Measurements from ENCODE around the gene PRSS1. TPM values are rescaled to one million over a fixed set of nuclear protein-coding genes. Genes with fewer than 3 reads are reported as not detected.
"Not testable (repeated sequence)": the region's sequence is repeated elsewhere in the genome, so short reads cannot be mapped to it uniquely, and the experiment has no call there.

PRSS1 gene
- total RNA-seq, 1 donor from 2014 or later: not detected

DNA sequence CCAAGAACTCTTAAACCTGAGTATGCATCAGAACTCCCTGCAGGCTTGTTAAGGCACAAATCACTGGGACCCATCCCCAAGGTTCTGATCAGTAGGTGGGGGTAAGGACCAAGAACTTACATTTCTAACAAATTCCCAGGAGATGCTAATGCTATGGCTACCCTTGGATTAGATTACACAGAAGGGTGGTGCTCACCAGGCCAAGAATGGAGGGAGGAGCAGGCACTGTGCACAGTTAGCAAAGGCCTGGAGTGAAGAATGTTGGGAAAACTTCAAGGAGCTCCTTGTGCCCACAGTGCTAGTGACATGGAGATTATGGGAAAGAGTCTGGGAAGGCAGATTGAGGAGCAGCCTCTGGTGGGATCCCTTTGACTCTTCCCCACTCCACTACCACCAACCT is 23.4 kb downstream of the PRSS1 start:
- intact Hi-C loops (cut with micrococcal nuclease): no loop called here

DNA sequence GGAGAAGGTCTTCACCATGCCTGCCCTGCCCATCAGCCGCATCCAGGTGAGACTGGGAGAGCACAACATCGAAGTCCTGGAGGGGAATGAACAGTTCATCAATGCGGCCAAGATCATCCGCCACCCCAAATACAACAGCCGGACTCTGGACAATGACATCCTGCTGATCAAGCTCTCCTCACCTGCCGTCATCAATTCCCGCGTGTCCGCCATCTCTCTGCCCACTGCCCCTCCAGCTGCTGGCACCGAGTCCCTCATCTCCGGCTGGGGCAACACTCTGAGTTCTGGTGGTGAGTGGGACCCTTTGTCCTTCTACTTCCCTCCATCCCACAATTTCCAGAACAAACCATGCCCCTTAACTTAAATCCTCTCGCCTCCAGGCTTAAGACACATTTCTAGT is 24.0 kb downstream of the PRSS1 start:
- intact Hi-C loops (cut with micrococcal nuclease): no loop called here

DNA sequence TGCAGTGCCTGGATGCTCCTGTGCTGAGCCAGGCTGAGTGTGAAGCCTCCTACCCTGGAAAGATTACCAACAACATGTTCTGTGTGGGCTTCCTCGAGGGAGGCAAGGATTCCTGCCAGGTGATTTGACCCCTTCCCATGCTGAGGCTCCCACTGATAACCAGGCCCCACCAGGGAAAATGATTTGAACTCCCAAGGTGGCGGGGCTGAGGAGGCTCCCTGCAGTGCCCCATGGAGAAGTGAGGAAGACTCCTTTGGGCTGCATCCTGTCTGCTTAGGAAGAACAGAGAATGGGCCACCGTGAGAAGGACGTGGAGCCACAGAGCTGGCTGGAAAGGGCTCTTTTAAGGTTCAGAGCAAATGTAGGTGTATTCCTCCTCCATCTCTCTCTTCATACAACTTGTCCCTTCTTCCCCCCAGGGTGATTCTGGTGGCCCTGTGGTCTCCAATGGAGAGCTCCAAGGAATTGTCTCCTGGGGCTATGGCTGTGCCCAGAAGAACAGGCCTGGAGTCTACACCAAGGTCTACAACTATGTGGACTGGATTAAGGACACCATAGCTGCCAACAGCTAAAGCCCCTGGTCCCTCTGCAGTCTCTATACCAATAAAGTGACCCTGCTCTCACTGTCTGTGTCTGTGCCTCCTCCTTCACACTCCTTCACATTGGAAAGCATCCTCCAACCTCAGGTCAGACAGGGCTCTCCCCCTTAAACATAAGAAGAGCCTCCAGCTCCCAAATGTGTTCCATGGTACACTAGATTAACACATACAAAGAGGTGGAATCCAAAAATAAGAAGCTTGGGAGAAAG is 24.9 kb downstream of the PRSS1 start:
- intact Hi-C loops (cut with micrococcal nuclease): no loop called here

DNA sequence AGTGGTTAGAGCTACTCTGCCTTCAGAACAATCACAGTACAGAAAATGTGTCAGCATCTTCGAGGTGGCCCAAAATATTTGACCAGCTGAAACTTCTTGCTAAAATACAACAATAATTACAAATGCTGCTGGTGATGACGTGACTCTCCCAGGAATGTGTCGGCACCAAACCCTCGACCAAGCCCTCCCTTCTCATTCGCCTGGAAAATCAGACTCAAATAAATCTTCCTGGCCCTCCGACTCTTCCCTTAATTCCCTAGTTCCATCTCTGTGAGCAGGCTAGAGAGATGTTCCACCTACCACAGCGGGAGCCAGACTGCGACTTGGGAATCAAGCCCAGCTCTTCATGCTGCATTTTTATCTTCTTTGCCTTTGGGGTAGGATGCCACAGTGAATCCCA is 25.6 kb downstream of the PRSS1 start:
- intact Hi-C loops (cut with micrococcal nuclease): no loop called here

DNA sequence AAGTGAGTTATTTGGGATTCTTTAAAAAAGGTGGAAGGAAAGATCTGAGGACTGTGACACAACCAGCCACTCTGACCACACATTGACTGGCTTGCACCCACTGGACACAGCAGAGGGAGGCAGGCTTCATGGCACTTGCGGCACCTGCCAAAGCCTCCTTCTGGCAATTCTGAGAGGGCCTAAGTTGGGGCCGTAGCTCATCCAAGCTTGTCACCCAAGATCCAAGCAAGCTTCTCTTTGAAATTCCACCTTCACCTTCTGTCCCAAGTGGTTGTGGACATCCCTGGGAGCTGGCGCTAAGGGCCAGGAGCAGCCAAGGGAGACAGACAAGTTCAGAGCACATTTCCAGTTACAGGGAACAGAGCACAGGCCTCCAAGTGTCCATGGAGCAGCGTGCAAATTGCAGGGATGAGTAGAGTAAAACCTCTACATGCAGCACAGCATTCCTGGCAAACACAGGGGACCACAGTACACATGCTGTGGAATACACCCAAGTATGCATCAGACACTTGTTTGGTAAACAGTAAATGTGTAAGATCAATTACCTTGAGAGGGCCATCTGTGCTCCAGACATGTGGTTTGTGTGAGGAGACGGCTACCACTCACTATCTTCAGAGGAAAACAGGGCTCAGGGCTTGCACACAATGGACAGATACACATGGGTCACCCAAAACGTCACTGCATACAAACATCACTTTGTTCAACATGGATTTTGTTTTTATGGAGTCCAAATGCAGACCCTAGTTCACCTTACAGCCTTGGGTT is 26.3 kb downstream of the PRSS1 start:
- intact Hi-C loops (cut with micrococcal nuclease): not testable (repeated sequence)

DNA sequence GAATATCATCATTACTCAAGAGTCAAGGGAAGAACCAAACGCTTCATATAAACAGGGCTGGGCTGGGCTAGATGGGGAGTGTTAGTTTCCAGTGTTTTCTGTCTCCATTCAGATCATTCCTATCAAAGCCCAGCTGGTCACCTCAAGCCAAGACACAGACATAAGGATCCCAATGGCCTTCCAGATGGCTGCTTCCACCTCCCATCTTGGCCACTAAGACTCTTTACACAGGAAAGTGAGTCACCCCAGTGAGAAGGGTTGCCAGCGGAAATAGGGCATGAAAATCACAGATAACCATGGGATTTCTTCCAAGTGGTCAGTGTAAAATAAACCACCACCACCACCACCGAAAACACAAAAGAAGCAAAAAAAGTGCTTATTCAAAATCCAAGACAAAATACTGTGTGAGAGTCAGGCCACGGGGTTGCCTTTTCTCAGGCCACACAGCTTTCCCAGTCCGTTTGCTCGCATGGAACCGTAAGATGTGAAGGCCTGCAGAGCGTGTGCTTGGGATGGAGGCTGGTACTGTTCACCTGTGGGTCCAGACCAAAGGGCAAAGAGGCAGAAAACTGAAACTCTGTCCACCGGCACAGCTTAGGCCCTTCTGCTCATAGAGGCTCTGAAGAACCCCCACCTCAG is 27.1 kb downstream of the PRSS1 start:
- intact Hi-C loops (cut with micrococcal nuclease): no loop called here

DNA sequence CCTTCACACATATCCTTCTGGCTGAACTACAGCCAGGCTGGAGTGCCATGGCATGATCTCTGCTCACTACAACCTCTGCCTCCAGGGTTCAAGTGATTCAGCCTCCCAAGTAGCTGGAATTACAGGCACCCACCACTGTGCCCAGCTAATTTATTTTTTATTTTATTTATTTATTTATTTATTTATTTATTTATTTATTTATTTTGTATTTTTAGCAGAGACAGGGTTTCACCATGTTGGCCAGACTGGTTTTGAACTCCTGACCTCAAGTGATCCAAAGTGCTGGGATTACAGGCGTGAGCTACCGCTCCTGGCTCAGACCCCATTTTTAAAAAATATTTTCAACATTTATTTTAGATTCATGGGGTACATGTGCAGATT is 27.6 kb downstream of the PRSS1 start:
- intact Hi-C loops (cut with micrococcal nuclease): not testable (repeated sequence)

DNA sequence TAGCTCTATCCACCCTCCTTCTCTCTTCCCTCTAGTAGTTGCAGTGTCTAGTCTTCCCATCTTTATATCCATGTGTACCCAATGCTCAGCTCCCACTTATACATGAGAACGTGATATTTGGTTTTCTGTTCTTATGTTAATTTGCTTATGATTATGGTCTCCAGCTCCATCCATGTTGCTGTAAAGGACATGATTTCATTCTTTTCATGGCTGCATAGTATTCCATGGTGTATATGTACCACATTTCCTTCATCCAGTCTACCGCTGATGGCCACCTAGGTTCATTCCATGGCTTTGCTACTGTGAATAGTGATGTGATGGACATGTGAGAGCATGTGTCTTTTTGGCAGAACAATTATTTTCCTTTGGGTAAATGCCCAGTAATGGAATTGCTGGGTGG is 28.0 kb downstream of the PRSS1 start:
- intact Hi-C loops (cut with micrococcal nuclease): no loop called here

DNA sequence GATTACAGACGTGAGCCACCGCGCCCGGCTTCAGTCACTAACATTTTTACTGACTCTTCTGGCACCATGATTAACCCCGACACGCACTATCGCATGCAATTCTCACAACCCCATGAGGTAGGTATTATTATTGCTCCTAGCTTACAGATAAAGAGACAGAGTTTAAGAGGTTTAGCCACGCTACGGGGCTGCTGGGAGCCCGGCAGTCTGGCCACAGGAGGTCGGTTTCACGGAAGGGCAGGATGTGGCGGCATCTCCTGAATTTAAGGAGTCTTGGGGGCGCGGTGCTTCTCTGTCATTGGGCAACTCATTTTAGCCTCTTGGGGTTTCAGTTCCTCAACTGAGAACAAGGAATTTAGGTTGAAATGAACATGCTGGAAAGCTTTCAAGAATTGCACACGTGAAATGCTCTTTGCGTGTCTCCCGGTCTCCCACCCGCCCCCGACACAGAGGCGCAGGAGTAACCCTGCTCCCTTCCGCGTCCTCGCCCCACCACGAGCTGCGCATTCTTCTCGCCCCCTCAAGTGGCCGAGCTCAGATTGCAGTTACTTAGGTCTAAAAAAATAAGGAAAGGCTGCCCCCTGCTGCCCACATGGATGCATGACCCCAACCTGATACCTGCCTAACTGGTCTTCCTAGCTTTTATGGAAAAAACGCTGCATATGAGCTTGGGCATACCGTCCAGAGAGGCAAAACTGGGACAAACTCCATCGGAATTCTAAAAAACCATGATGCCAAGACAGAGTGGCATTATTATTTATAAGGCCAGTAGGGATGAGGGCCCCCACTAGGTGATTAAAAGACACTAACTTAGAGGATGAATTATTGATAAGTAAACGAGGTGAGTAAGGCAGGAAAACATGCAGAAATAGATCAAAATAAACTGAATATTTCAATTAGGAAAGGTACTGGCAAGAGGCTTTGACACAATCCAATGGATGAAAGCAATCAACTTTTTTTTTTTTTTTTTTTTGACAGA is 33.9 kb downstream of the PRSS1 start:
- intact Hi-C loops (cut with micrococcal nuclease): loop anchor here (1.0 to 5.0 kb wide), 5 partner anchors 71 to 151 kb away; no protein-coding TSS in a partner anchor

DNA sequence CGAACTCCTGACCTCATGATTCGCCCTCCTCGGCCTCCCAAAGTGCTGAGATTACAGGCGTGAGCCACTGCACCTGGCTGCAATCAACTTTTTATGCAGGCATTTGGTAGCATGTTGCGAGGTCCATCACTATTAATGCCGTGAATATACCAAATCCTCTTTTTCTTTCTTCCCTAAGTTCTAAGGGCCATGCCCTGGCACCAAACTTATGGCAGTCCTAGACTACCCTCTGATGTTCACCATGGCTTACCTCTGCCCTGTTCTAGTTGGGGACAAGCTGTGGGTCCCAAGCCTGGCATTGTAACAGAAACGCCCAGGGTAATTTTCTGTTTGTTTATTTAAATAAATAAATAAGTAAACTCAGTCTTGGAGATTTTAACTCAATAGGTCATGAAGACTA is 34.8 kb downstream of the PRSS1 start:
- intact Hi-C loops (cut with micrococcal nuclease): loop anchor here (2.0 to 5.0 kb wide), 2 partner anchors 71 to 97 kb away; partner anchors contain the start of gene EPHB6

DNA sequence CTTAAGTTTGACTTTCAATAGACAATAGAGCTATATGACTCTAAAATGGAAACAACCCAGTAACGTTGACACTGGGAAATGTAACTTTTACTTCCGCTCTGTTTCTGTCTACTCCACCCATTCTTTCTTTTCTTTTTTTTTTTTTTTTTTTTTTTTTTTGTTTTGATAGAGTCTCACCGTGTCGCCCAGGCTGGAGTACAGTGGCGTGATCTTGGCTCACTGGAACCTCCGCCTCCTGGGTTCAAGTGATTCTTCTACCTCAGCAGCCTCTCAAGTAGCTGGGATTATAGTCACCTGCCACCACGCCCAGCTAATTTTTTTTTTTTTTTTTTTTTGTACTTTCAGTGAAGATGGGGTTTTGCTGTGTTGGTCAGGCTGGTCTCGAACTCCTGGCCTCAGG is 35.4 kb downstream of the PRSS1 start:
- intact Hi-C loops (cut with micrococcal nuclease): loop anchor here (1.0 to 5.0 kb wide), 4 partner anchors 14 to 97 kb away; partner anchors contain the start of gene EPHB6

DNA sequence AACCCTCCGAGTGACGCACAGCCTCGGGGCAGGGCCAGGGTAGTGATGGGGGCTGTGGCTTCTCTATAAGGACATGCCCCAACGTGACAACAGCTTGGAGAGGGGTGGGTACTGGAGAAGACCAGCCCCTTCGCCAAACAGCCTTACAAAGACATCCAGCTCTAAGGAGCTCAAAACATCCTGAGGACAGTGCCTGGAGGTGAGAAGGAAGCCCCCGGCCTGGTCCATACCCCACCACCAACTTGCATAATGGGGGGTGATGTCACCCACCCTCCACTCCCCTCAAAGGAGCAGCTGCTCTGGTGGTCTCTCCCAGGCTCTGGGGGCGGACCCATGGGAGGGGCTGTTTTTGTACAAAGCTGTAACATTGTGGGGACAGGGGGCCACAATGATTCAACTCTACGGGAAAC is 36.6 kb downstream of the PRSS1 start:
- intact Hi-C loops (cut with micrococcal nuclease): loop anchor here (1.0 to 2.0 kb wide), 3 partner anchors 12 to 69 kb away; partner anchors contain the start of gene EPHB6

DNA sequence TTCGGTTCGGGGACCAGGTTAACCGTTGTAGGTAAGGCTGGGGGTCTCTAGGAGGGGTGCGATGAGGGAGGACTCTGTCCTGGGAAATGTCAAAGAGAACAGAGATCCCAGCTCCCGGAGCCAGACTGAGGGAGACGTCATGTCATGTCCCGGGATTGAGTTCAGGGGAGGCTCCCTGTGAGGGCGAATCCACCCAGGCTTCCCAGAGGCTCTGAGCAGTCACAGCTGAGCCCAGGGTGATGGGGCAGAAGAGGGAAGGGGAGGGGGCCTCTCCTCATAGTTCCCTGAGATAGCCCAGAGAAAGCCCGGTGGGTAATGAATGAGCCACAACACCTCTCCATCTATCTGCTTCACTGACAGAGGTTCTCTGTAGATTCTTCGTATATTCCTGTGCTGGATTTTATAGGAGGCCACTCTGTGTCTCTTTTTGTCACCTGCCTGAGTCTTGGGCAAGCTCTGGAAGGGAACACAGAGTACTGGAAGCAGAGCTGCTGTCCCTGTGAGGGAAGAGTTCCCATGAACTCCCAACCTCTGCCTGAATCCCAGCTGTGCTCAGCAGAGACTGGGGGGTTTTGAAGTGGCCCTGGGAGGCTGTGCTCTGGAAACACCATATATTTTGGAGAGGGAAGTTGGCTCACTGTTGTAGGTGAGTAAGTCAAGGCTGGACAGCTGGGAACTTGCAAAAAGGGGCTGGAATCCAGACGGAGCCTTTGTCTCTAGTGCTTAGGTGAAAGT is 37.9 kb downstream of the PRSS1 start:
- intact Hi-C loops (cut with micrococcal nuclease): no loop called here

DNA sequence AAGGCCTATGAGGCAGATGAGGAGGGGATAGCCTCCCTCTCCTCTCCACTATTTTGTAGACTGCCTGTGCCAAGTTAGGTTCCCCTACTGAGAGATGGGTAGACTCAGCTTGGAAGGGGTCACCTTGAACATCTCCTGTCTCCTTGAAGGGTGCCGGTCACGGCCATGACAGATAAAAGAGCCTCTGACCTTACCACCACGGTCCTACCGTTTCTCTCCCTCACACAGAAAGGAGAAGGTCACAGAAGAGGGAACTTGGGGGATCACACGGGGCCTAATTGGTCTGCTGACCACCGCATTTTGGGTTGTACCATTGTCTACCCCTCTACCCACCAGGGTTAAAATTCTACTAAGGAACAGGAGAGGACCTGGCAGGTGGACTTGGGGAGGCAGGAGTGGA is 38.5 kb downstream of the PRSS1 start:
- intact Hi-C loops (cut with micrococcal nuclease): no loop called here

DNA sequence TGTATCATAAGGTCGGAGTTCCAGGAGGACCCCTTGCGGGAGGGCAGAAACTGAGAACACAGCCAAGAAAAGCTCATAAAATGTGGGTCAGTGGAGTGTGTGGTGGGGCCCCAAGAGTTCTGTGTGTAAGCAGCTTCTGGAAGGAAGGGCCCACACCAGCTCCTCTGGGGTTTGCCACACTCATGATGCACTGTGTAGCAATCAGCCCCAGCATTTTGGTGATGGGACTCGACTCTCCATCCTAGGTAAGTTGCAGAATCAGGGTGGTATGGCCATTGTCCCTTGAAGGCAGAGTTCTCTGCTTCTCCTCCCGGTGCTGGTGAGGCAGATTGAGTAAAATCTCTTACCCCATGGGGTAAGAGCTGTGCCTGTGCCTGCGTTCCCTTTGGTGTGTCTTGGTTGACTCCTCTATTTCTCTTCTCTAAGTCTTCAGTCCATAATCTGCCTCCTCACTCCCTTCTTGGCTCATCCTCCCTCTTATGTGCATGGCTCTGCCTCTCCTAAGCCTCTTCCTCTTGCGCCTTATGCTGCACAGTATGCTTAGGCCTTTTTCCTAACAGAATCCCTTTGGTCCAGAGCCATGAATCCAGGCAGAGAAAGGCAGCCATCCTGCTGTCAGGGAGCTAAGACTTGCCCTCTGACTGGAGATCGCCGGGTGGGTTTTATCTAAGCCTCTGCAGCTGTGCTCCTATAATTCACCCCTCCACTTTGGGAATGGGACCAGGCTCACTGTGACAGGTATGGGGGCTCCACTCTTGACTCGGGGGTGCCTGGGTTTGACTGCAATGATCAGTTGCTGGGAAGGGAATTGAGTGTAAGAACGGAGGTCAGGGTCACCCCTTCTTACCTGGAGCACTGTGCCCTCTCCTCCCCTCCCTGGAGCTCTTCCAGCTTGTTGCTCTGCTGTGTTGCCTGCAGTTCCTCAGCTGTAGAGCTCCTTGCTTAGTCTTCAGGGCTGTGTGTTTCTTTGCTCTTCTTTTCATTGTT is 39.3 kb downstream of the PRSS1 start:
- intact Hi-C loops (cut with micrococcal nuclease): no loop called here

DNA sequence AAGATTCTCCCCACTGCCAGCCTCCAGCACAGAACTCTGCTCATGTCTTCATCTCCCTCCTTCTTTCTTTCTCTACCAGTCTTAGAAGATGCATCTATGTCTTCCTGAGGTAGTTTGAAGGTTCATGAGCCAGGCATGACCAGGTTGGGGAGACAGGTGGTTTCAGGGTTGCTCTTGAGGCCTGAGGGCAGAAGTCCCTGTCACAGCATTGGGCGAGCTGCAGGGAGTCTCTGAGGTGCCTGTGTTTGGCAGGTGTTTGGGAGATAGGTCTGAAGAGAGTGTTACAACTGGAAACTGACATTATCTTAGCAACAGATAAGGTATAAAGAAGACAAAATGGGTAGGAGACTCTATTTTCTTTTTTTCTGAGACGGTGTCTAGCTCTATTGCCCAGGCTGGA is 40.2 kb downstream of the PRSS1 start:
- intact Hi-C loops (cut with micrococcal nuclease): no loop called here

DNA sequence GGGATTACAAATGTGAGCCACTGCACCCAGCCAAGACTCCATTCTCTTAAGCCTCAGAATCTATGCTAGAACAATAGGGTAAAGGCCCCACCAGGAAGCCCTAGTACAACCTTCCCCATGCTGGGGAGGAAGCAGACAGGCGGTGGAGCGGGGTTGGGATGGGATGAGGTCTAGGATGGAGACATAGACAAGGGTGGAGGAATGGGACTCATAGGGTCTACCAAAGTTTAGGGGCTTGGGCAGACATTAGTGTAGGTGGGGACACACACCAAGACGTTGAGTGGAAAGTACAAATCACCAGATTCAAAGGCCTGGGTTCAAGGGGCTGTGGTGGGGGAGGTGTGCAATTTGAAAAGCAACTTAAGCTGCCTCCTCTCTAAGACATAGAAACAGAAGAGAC is 40.8 kb downstream of the PRSS1 start:
- intact Hi-C loops (cut with micrococcal nuclease): no loop called here

DNA sequence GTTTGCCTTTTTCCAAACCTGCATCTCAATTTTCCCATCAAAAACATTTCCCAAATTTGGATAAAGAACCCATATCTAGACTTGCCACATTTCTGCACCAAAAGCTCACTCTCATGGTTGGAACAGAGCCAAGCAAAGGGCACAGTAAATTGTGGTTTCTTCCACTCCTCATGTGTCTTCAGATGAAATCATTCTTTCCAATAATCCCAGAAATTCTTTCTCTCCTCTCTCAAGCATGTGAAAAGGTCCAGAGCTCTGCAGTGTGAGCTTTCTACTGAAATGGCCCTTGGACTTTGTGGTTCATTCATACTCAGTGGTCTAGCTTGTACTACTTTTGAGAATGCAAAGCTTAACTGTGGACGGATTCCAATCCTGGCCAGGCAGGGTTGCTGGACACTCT is 41.3 kb downstream of the PRSS1 start:
- intact Hi-C loops (cut with micrococcal nuclease): no loop called here

DNA sequence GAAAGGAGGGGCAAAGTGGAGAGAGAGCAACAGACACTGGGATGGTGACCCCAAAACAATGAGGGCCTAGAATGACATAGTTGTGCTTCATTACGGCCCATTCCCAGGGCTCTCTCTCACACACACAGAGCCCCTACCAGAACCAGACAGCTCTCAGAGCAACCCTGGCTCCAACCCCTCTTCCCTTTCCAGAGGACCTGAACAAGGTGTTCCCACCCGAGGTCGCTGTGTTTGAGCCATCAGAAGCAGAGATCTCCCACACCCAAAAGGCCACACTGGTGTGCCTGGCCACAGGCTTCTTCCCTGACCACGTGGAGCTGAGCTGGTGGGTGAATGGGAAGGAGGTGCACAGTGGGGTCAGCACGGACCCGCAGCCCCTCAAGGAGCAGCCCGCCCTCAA is 42.2 kb downstream of the PRSS1 start:
- intact Hi-C loops (cut with micrococcal nuclease): no loop called here
